Neural progenitor cell (in vitro differentiated cells): ENCODE measurements around the gene CAPRIN2. TPM values are rescaled to one million over a fixed set of nuclear protein-coding genes. Genes with fewer than 3 reads are reported as not detected.

ENCODE experiments used
- DNase-seq: peaks from one replicate; pipeline ENCODE4 v3.0.0-alpha.2; 2016; ENCODE audit warnings: low spot score
- H2AFZ ChIP-seq: fragments of 200-600 bp; sonication (generic); replicated peaks from 2 replicates; pipeline ENCODE4 v1.6.1; 2016; ENCODE audit warnings: antibody characterized with exemption
- H3F3A ChIP-seq: fragments of 200-600 bp; sonication (generic); 2 replicates; pipeline ENCODE4 v1.6.1; 2016; ENCODE audit warnings: antibody characterized with exemption, low read depth
- H3K27ac ChIP-seq: fragments of 200-600 bp; sonication (generic); 2 replicates; pipeline ENCODE4 v1.5.1; 2016; ENCODE audit warnings: mild to moderate bottlenecking
- H3K27me3 ChIP-seq: fragments of 200-600 bp; sonication (generic); 2 replicates; pipeline ENCODE4 v1.6.1; 2016; ENCODE audit warnings: mild to moderate bottlenecking, moderate library complexity
- H3K36me3 ChIP-seq: fragments of 200-600 bp; sonication (generic); 2 replicates; pipeline ENCODE4 v1.5.1; 2016
- H3K4me1 ChIP-seq: fragments of 200-600 bp; sonication (generic); 2 replicates; pipeline ENCODE4 v1.6.1; 2016; ENCODE audit warnings: mixed run types
- H3K4me2 ChIP-seq: fragments of 200-600 bp; sonication (generic); 2 replicates; pipeline ENCODE4 v1.6.1; 2016
- H3K4me3 ChIP-seq: fragments of 200-600 bp; sonication (generic); 2 replicates; pipeline ENCODE4 v1.5.1; 2016
- H3K79me2 ChIP-seq: fragments of 200-600 bp; sonication (generic); 2 replicates; pipeline ENCODE4 v1.6.1; 2016; ENCODE audit warnings: low read depth
- H3K9ac ChIP-seq: fragments of 200-600 bp; sonication (generic); 2 replicates; pipeline ENCODE4 v1.6.1; 2016
- H3K9me3 ChIP-seq: fragments of 200-600 bp; sonication (generic); 2 replicates; pipeline ENCODE4 v1.5.1; 2016; ENCODE audit warnings: low read depth
- H4K20me1 ChIP-seq: fragments of 200-600 bp; sonication (generic); 2 replicates; pipeline ENCODE4 v1.6.1; 2016; ENCODE audit warnings: low read depth
- H3K27ac Mint-ChIP-seq: 3 replicates; pipeline ENCODE4 v1.8.0; 2021; ENCODE audit warnings: mixed read lengths
- H3K27me3 Mint-ChIP-seq: 2 replicates; pipeline ENCODE4 v1.8.0; 2022; ENCODE audit warnings: low read depth, mild to moderate bottlenecking, inconsistent platforms, moderate library complexity, mixed read lengths; ENCODE audit not compliant: insufficient read depth
- H3K36me3 Mint-ChIP-seq: 3 replicates; pipeline ENCODE4 v1.8.0; 2021; ENCODE audit warnings: mixed read lengths
- H3K4me1 Mint-ChIP-seq: 3 replicates; pipeline ENCODE4 v1.8.0; 2021; ENCODE audit warnings: mixed read lengths
- H3K4me3 Mint-ChIP-seq: 3 replicates; pipeline ENCODE4 v1.8.0; 2021; ENCODE audit warnings: mild to moderate bottlenecking, moderate library complexity, mixed read lengths
- H3K9me3 Mint-ChIP-seq: 3 replicates; pipeline ENCODE4 v1.8.0; 2020; ENCODE audit warnings: mixed read lengths
- EZH2 ChIP-seq: fragments of 200-600 bp; sonication (generic); IDR thresholded peaks from 2 replicates; pipeline ENCODE4 v1.6.1; 2017; ENCODE audit warnings: antibody characterized with exemption, mild to moderate bottlenecking, moderate library complexity
- EZH2phosphoT487 ChIP-seq: fragments of 200-600 bp; sonication (generic); IDR thresholded peaks from 2 replicates; pipeline ENCODE4 v1.6.1; 2017; ENCODE audit warnings: antibody characterized with exemption
- total RNA-seq: library from RNA; depleted of rRNA; stranded (reverse); fragments of >200 nt; gene quantifications from 2 replicates; pipeline ENCODE4 v1.2.3, GENCODE V29; 2015; ENCODE audit warnings: low replicate concordance
- TF ChIP-seq, protein P1 (sequence below): fragments of 200-600 bp; sonication (generic); IDR thresholded peaks from 2 replicates; pipeline ENCODE4 v1.5.1; 2017; ENCODE audit warnings: antibody characterized with exemption, mild to moderate bottlenecking

CAPRIN2 gene
- total RNA-seq, 1 donor from 2014 or later: 53.2 TPM

DNA sequence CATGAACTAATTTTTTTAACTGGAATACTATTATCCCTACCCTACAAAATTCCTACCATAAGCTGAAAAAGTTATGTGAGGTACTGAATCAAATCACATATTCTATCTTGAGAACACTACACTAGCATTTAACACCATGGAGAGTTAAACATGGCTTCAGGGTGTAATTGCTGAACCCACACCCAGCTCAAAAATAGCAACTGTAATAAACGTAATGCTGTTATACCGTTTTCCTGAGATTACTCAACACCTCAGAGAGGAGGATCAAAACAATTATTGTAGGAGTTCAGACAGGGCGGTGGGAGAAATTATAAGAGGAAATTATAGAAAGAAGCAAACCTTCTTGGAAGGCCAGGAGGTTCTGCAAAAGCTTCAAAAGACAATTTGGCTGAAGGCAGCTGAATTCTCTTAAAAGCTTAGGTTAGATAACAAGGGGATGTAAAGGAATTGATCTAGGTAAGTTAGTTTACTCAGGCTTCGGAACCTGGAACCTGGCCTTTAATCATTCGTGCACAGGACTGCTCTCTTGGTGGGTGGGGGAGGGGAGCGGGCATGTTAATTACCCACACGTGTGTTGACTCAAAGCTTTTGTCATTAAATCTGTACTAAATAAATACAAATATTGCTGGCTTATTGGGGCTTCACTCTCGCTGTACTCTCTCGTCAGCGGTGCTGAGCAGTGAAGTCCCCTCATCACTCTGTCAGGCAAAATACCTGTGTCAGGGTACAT lies 47.0 kb downstream of the CAPRIN2 start:
- no peaks in the 10 kb centered on the region for H3K79me2 ChIP-seq
- no peaks in the 10 kb centered on the region for H3F3A ChIP-seq
- no peak overlapping the region for H3K4me3 ChIP-seq
- TF ChIP-seq EZH2phosphoT487 (no peak), EZH2 (no peak)
- TF ChIP-seq, protein P1, sequence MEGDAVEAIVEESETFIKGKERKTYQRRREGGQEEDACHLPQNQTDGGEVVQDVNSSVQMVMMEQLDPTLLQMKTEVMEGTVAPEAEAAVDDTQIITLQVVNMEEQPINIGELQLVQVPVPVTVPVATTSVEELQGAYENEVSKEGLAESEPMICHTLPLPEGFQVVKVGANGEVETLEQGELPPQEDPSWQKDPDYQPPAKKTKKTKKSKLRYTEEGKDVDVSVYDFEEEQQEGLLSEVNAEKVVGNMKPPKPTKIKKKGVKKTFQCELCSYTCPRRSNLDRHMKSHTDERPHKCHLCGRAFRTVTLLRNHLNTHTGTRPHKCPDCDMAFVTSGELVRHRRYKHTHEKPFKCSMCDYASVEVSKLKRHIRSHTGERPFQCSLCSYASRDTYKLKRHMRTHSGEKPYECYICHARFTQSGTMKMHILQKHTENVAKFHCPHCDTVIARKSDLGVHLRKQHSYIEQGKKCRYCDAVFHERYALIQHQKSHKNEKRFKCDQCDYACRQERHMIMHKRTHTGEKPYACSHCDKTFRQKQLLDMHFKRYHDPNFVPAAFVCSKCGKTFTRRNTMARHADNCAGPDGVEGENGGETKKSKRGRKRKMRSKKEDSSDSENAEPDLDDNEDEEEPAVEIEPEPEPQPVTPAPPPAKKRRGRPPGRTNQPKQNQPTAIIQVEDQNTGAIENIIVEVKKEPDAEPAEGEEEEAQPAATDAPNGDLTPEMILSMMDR: no peak
- no peaks in the 10 kb centered on the region for H3K9me3 ChIP-seq
- no peak overlapping the region for H3K9ac ChIP-seq
- H3K27ac ChIP-seq: no peak overlapping the region
- peaks cover 21% of the 10 kb centered on the region for H3K36me3 Mint-ChIP-seq
- H3K4me2 ChIP-seq: no peak overlapping the region
- no peaks in the 10 kb centered on the region for H4K20me1 ChIP-seq
- H3K4me3 Mint-ChIP-seq: no peak overlapping the region
- no peaks in the 10 kb centered on the region for H3K27me3 ChIP-seq
- no peak for DNase-seq
- H3K36me3 ChIP-seq: peaks cover 4% of the 10 kb centered on the region
- H2AFZ ChIP-seq: no peak overlapping the region
- no peaks in the 10 kb centered on the region for H3K4me1 Mint-ChIP-seq
- H3K9me3 Mint-ChIP-seq: no peaks in the 10 kb centered on the region
- H3K27ac Mint-ChIP-seq: no peak overlapping the region
- H3K27me3 Mint-ChIP-seq: no peaks in the 10 kb centered on the region
- peaks cover 9% of the 10 kb centered on the region for H3K4me1 ChIP-seq

GRCh38 chr12:30706476-30706875 lies 48.3 kb downstream of the CAPRIN2 start:
- no peaks in the 10 kb centered on the region for H3K79me2 ChIP-seq
- no peak overlapping the region for H3K4me2 ChIP-seq
- H3K4me3 ChIP-seq: no peak overlapping the region
- no peak for TF ChIP-seq EZH2phosphoT487
- no peak for TF ChIP-seq EZH2
- TF ChIP-seq, protein P1: no peak
- peaks cover 9% of the 10 kb centered on the region for H3K4me1 ChIP-seq
- H3K27ac ChIP-seq: no peak overlapping the region
- DNase-seq: no peak
- no peaks in the 10 kb centered on the region for H3F3A ChIP-seq
- no peaks in the 10 kb centered on the region for H4K20me1 ChIP-seq
- no peak overlapping the region for H3K9ac ChIP-seq
- H3K27me3 ChIP-seq: no peaks in the 10 kb centered on the region
- Mint-ChIP-seq H3K36me3 (peaks cover 21% of the 10 kb centered on the region), H3K4me3 (no peak overlapping the region), H3K27ac (no peak overlapping the region), H3K27me3 (no peaks in the 10 kb centered on the region), H3K9me3 (no peaks in the 10 kb centered on the region), H3K4me1 (no peaks in the 10 kb centered on the region)
- peaks cover 4% of the 10 kb centered on the region for H3K36me3 ChIP-seq
- H3K9me3 ChIP-seq: no peaks in the 10 kb centered on the region
- no peak overlapping the region for H2AFZ ChIP-seq

DNA sequence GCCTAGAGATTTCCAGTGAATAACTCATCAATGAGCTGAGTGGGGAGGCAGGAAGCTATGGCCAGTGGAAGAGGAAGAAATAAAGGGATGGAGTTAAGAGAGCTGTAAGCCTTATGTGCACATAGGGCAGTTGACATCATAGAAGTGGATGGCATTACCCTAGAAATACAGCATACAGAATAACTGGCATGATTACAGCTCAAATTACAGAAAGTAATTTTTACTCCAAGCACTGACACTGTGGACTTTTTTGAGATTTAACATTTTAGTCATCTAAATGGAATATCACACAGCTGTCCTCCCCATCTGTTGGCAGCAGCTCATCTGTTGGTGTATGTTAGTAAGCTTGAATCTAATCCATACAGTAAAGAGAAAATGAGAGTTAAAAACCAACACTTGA lies 53.7 kb downstream of the CAPRIN2 start:
- DNase-seq: no peak
- Histone ChIP-seq H3K9ac (no peak overlapping the region), H4K20me1 (no peaks in the 10 kb centered on the region), H3K4me3 (no peak overlapping the region), H3K27ac (no peak overlapping the region), H3K27me3 (no peaks in the 10 kb centered on the region), H2AFZ (no peak overlapping the region), H3K36me3 (no peaks in the 10 kb centered on the region), H3K79me2 (no peaks in the 10 kb centered on the region), H3K4me1 (peaks cover 3% of the 10 kb centered on the region), H3K4me2 (no peak overlapping the region), H3F3A (no peaks in the 10 kb centered on the region), H3K9me3 (no peaks in the 10 kb centered on the region)
- Mint-ChIP-seq H3K4me1 (peaks cover 4% of the 10 kb centered on the region), H3K4me3 (no peak overlapping the region), H3K27ac (no peak overlapping the region), H3K27me3 (no peaks in the 10 kb centered on the region), H3K9me3 (no peaks in the 10 kb centered on the region), H3K36me3 (no peaks in the 10 kb centered on the region)
- no peak for TF ChIP-seq EZH2

GRCh38 chr12:30700216-30700900 lies 54.4 kb downstream of the CAPRIN2 start:
- H3K9me3 Mint-ChIP-seq: no peaks in the 10 kb centered on the region
- H3K9me3 ChIP-seq: no peaks in the 10 kb centered on the region
- H3K4me1 Mint-ChIP-seq: peaks cover 5% of the 10 kb centered on the region
- no peak overlapping the region for H3K27ac Mint-ChIP-seq
- no peaks in the 10 kb centered on the region for H3K27me3 Mint-ChIP-seq
- no peak overlapping the region for H3K27ac ChIP-seq
- no peaks in the 10 kb centered on the region for H3F3A ChIP-seq
- H4K20me1 ChIP-seq: no peaks in the 10 kb centered on the region
- no peaks in the 10 kb centered on the region for H3K36me3 ChIP-seq
- no peaks in the 10 kb centered on the region for H3K36me3 Mint-ChIP-seq
- peaks cover under 1% of the 10 kb centered on the region for H3K79me2 ChIP-seq
- no peak for DNase-seq
- H3K4me2 ChIP-seq: no peak overlapping the region
- no peak for TF ChIP-seq EZH2phosphoT487
- TF ChIP-seq, protein P1: no peak
- TF ChIP-seq EZH2: no peak
- H2AFZ ChIP-seq: no peak overlapping the region
- no peak overlapping the region for H3K9ac ChIP-seq
- no peaks in the 10 kb centered on the region for H3K27me3 ChIP-seq
- peaks cover 4% of the 10 kb centered on the region for H3K4me1 ChIP-seq
- H3K4me3 ChIP-seq: no peak overlapping the region
- H3K4me3 Mint-ChIP-seq: no peak overlapping the region
